Calu3 (cell line): ENCODE measurements around the gene CROCC. TPM values are rescaled to one million over a fixed set of nuclear protein-coding genes. Genes with fewer than 3 reads are reported as not detected.

Experiments
- BruUV-seq: library from RNA; stranded (reverse); fragments of 400-500 nt; replicated peaks from 2 replicates; lab custom pipeline; 2021; lab: Mats Ljungman, UMichigan
- CTCF ChIA-PET: fragments of 300-600 bp; sonication (Branson Sonifier 250); formaldehyde crosslinking; loops from one replicate; lab custom pipeline; 2022; ENCODE audit warnings: antibody characterized with exemption; lab: Charles Lee
- DNase-seq: peaks from one replicate; pipeline ENCODE4 v3.0.0; 2022
- H3K27ac Mint-ChIP-seq: one replicate; pipeline ENCODE4 v1.8.0; 2022; ENCODE audit warnings: mixed read lengths; ENCODE audit not compliant: unreplicated experiment
- H3K27me3 Mint-ChIP-seq: one replicate; pipeline ENCODE4 v1.8.0; 2022; ENCODE audit warnings: mixed read lengths; ENCODE audit not compliant: unreplicated experiment
- H3K36me3 Mint-ChIP-seq: one replicate; pipeline ENCODE4 v1.8.0; 2022; ENCODE audit warnings: mild to moderate bottlenecking, moderate library complexity, mixed read lengths; ENCODE audit not compliant: insufficient read depth, unreplicated experiment
- H3K4me1 Mint-ChIP-seq: one replicate; pipeline ENCODE4 v1.8.0; 2022; ENCODE audit warnings: mild to moderate bottlenecking, low read depth, mixed read lengths; ENCODE audit not compliant: unreplicated experiment
- H3K4me3 Mint-ChIP-seq: one replicate; pipeline ENCODE4 v1.8.0; 2022; ENCODE audit warnings: mild to moderate bottlenecking, low read depth, moderate library complexity, mixed read lengths; ENCODE audit not compliant: unreplicated experiment
- H3K9me3 Mint-ChIP-seq: one replicate; pipeline ENCODE4 v1.8.0; 2022; ENCODE audit warnings: low read depth, mixed read lengths; ENCODE audit not compliant: unreplicated experiment
- CTCF ChIP-seq: fragments of 200-600 bp; IDR thresholded peaks from one replicate; pipeline ENCODE4 v1.8.0; 2022; ENCODE audit warnings: antibody characterized with exemption; ENCODE audit not compliant: unreplicated experiment
- intact Hi-C: fragments of 100-400 bp; cut with micrococcal nuclease; formaldehyde crosslinking; loops from one replicate; pipeline ENCODE4 v1.10.0; 2022; ENCODE audit not compliant: unreplicated experiment
- total RNA-seq: library from RNA; stranded (reverse); gene quantifications from 2 replicates; pipeline ENCODE4 v1.2.3, GENCODE V29; 2022

The CROCC gene
- total RNA-seq, 1 experiment from 2014 or later: 12.0 TPM

- Mint-ChIP-seq H3K27ac (no peak overlapping the region), H3K9me3 (no peaks in the 10 kb centered on the region), H3K36me3 (no peaks in the 10 kb centered on the region), H3K4me3 (no peak overlapping the region), H3K27me3 (peaks cover 38% of the 10 kb centered on the region), H3K4me1 (peaks cover 11% of the 10 kb centered on the region)
- no TSS peak for BruUV-seq
- DNase-seq: no peak
- CTCF ChIA-PET: no interaction called here
- no peak for TF ChIP-seq CTCF
- intact Hi-C loops: no loop called here
Measured at GRCh38 chr1:16982902-16983301, 61.2 kb downstream of the CROCC start.

DNA sequence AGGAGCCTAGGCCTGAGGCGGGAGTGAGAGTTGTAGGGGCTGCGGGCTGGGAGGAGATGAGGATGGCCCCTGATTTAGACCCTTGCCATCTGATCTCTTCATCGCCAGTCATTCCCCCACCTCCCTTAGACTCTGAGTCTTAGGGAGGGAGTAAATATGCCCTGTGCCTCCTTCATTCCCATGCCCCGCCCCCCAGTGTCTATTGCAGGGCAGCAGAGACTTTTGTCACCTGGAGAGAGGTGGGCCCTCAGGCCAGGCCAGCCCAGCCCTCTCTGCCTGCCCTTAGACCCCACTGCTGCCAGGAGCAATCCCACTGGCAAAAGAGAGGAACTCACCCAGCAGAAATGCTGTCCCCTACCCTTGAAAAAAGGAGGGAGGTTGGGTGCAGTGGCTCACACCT is 61.9 kb downstream of the CROCC start:
- no peak for TF ChIP-seq CTCF
- H3K9me3 Mint-ChIP-seq: no peaks in the 10 kb centered on the region
- peaks cover 11% of the 10 kb centered on the region for H3K4me1 Mint-ChIP-seq
- no peak for DNase-seq
- CTCF ChIA-PET: no interaction called here
- intact Hi-C loops: no loop called here
- no peak overlapping the region for H3K27ac Mint-ChIP-seq
- no peaks in the 10 kb centered on the region for H3K36me3 Mint-ChIP-seq
- peaks cover 38% of the 10 kb centered on the region for H3K27me3 Mint-ChIP-seq
- no peak overlapping the region for H3K4me3 Mint-ChIP-seq
- BruUV-seq: no TSS peak

GRCh38 chr1:16984717-16985116 is 63.0 kb downstream of the CROCC start:
- Mint-ChIP-seq H3K4me3 (no peak overlapping the region), H3K36me3 (no peaks in the 10 kb centered on the region), H3K9me3 (no peaks in the 10 kb centered on the region), H3K27ac (no peak overlapping the region), H3K4me1 (peaks cover 11% of the 10 kb centered on the region), H3K27me3 (peaks cover 36% of the 10 kb centered on the region)
- TF ChIP-seq CTCF: no peak
- CTCF ChIA-PET: interaction anchor here (0.6 to 0.7 kb wide), 2 partner anchors 24 to 460 kb away, joined by 3 to 4 read pairs; no protein-coding TSS in a partner anchor
- intact Hi-C loops: no loop called here
- no TSS peak for BruUV-seq
- DNase-seq: no peak

DNA sequence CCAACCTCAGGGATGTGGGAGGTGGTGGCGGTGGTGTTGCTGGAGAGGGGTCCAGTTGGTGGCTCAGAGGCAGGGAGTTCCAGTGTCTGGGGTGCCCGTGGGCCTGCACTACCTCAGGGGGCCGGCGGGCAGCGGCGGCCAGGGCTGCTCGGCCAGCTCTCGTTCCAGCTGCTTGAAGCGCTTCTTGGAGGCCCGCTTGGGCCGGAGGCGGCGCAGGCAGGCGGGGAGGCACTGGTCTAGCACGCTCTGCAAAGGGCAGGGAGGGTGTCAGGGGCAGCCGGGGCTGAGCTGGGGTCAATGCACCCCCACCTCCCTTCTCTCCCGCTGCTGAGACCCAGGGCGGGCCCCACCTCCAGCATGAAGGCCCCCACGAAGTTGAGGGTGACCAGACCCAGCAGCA is 64.4 kb downstream of the CROCC start:
- H3K4me3 Mint-ChIP-seq: no peak overlapping the region
- intact Hi-C loops: no loop called here
- CTCF ChIA-PET: interaction anchor here (1.0 kb wide), 1 partner anchor 11 kb away, joined by 3 read pairs; no protein-coding TSS in a partner anchor
- no peaks in the 10 kb centered on the region for H3K9me3 Mint-ChIP-seq
- BruUV-seq: TSS peak; percentile 12
- TF ChIP-seq CTCF: no peak
- H3K27ac Mint-ChIP-seq: no peak overlapping the region
- peaks cover 22% of the 10 kb centered on the region for H3K27me3 Mint-ChIP-seq
- no peak for DNase-seq
- no peaks in the 10 kb centered on the region for H3K36me3 Mint-ChIP-seq
- peaks cover 6% of the 10 kb centered on the region for H3K4me1 Mint-ChIP-seq
